ENCODE results near the gene MARCKSL1.

The MARCKSL1 gene

GRCh38 chr1:32346532-32347157 is 10.6 kb upstream of the MARCKSL1 start:
- TF ChIP-seq POLR2A (IDR thresholded peaks at IDR 0.05; ENCODE audit: low read length) (no peak), GATA1 (IDR thresholded peaks at IDR 0.05; ENCODE audit: low read depth, low read length) (no peak)
- DNase-seq, result no peak

DNA sequence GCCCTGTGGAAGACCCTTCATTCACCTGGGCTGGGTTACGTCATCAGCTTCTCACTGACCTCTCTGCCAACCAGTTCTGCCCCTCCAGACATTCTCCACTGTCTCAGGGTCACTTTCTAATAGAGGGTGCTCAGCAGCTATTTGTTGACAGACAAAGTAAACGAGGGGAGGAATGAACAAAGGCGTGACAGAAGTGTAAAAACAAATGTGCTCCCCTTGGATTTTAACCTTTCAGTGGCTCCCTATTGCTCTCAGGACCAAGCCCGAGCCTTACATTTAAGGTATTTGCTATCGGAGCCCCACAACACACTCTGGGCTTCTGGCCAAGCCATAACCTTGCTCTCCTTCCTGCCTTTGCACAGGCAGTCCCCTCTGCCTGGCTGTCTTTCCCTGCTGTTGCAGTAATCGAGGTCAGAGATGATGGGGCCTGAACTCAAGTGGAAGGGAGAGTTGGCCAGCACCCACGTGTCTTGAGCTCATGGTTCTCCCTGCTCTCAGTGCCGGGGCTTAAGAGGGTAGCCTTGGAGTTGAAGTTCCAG is 9.3 kb upstream of the MARCKSL1 start:
- no peak for TF ChIP-seq GATA1 (IDR thresholded peaks at IDR 0.05; ENCODE audit: low read depth, low read length)
- TF ChIP-seq POLR2A (IDR thresholded peaks at IDR 0.05; ENCODE audit: low read length), result no peak
- peak in 1 of 2 experiments; percentile 20 for DNase-seq

GRCh38 chr1:32342704-32343103 is 6.7 kb upstream of the MARCKSL1 start:
- DNase-seq, result no peak
- TF ChIP-seq POLR2A (IDR thresholded peaks at IDR 0.05; ENCODE audit: low read length), result no peak
- TF ChIP-seq GATA1 (IDR thresholded peaks at IDR 0.05; ENCODE audit: low read depth, low read length), result no peak

DNA sequence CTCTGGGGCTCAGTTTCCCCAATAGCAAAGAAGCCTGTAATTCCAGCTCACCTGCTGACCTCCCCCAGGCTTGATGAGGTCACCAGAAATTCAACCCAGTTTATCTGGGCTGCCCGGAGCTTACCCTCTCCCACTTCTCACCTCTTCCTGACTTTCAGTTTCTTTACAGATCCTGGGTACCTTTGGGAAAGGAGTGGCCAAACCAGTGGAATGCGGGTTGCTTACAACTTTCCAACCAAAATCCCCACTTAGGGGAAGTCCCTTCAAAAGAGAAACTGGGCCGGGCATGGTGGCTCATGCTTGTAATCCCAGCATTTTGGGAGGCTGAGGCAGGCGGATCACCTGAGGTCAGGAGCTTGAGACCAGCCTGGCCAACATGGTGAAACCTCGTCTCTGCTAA is 5.9 kb upstream of the MARCKSL1 start:
- TF ChIP-seq GATA1 (IDR thresholded peaks at IDR 0.05; ENCODE audit: low read depth, low read length) (no peak), POLR2A (IDR thresholded peaks at IDR 0.05; ENCODE audit: low read length) (no peak)
- no peak for DNase-seq

GRCh38 chr1:32341186-32341757 is 5.2 kb upstream of the MARCKSL1 start:
- TF ChIP-seq POLR2A (IDR thresholded peaks at IDR 0.05; ENCODE audit: low read length), result no peak
- TF ChIP-seq GATA1 (IDR thresholded peaks at IDR 0.05; ENCODE audit: low read depth, low read length), result no peak
- no peak for DNase-seq

DNA sequence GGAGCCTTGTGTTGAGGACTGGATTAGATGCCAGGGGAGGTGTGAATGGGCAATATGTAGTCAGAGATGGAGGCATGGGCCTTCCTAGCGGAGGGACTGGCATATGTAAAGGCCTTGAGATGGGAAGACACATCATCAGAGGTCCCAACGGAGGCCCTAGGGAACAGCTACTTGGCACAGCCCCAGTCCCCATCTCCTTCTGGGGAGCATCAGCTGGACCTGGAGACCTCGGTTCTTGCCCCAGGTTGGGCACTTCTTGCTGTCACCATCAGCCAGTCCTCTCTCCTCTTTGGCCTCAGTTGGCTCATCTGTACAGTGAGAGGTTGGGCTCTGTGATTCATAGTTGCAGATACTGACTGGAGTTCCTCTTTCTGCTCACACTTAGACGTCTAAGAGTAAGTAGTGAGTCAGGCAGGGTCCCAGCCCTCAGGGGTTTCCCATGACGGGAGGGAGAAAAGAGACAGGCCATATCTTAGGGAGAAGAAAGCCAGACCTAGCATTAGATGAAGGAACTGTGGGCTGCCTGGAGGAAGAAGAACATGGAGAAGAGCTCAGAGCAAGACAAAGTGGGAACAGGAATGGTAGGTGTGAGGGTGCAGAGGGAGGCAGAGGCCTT is 3.4 kb upstream of the MARCKSL1 start:
- DNase-seq, result no peak

GRCh38 chr1:32338637-32339145 is 2.7 kb upstream of the MARCKSL1 start:
- DNase-seq, result no peak
- TF ChIP-seq POLR2A (IDR thresholded peaks at IDR 0.05; ENCODE audit: low read length), result no peak

More for the DNA sequence above, 3.4 kb upstream of the MARCKSL1 start:
- TF ChIP-seq GATA1 (IDR thresholded peaks at IDR 0.05; ENCODE audit: low read depth, low read length), result no peak
- no peak for TF ChIP-seq POLR2A (IDR thresholded peaks at IDR 0.05; ENCODE audit: low read length)

DNA sequence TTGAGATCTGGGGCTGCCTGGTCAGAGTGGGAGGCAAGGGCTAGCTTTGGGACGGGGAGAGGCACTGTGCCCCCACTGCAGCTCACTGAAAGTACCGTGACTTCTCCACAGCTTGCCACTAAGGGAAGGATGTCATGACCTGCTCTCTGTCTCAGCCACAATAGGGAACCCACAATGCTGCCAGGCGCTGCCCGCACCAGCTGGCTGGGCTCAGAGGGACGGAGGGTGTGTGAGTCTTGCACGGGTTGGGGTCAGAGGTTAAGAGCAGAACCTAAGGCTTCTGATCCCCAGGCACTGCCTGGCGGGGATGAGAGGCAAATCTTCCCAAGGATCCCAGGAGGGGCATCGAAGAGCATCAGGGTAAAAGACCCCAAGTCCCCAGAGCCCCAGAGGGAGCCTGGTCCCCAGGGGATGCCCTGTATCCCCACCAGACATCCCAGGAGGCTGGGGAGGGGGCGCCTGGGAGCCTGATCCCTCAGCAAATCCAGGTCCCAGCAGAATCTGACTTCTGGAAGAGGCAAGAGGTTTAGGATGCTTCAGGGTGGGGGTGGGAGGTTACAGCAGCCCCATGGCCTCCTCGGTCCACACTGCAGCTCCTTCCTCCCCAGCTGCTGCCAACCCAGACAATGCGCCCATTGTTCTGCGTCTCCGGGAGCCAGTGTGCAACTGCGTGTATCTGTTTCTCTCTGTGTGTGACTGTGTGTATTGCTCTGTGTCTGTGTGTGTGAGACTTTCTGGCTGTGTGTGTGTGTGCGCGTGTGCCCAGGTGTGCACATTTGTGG is 2.0 kb upstream of the MARCKSL1 start:
- DNase-seq, result no peak

GRCh38 chr1:32336963-32337675 is 1.1 kb upstream of the MARCKSL1 start:
- TF ChIP-seq GATA1 (IDR thresholded peaks at IDR 0.05; ENCODE audit: low read depth, low read length) (no peak), POLR2A (IDR thresholded peaks at IDR 0.05; ENCODE audit: low read length) (no peak)
- DNase-seq, result peak in 1 of 2 experiments; percentile 24

More for the DNA sequence above, 2.0 kb upstream of the MARCKSL1 start:
- TF ChIP-seq POLR2A (IDR thresholded peaks at IDR 0.05; ENCODE audit: low read length) (no peak), GATA1 (IDR thresholded peaks at IDR 0.05; ENCODE audit: low read depth, low read length) (no peak)

GRCh38 chr1:32336591-32336932 is 529 bp upstream of the MARCKSL1 start:
- TF ChIP-seq GATA1 (IDR thresholded peaks at IDR 0.05; ENCODE audit: low read depth, low read length) (no peak), POLR2A (IDR thresholded peaks at IDR 0.05; ENCODE audit: low read length) (no peak)
- DNase-seq, result peak in 1 of 2 experiments; percentile 38

DNA sequence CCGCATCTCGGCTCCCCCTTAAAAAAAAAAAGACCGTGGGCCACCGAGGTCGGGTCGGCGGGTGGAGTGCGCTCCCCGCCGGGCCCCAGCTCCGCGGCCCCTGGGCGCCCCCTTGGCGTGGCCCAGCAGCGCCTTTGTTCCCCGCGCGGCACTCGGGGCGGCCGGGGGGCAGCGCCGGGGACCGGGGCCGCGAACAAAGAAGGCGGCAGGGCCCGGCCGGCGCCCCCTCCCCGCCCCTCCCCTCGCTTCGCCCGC is 571 bp downstream of the MARCKSL1 start:
- no peak for TF ChIP-seq GATA1 (IDR thresholded peaks at IDR 0.05; ENCODE audit: low read depth, low read length)
- no peak for TF ChIP-seq POLR2A (IDR thresholded peaks at IDR 0.05; ENCODE audit: low read length)
- DNase-seq, result peak in 1 of 2 experiments; percentile 46

- DNase-seq, result peak; percentile 63 to 71
- TF ChIP-seq POLR2A (IDR thresholded peaks at IDR 0.05; ENCODE audit: low read length) (no peak), GATA1 (IDR thresholded peaks at IDR 0.05; ENCODE audit: low read depth, low read length) (no peak)
These were observed 1.0 kb downstream of the MARCKSL1 start for GRCh38 chr1:32334864-32335534.

- TF ChIP-seq POLR2A (IDR thresholded peaks at IDR 0.05; ENCODE audit: low read length) (no peak), GATA1 (IDR thresholded peaks at IDR 0.05; ENCODE audit: low read depth, low read length) (no peak)
- DNase-seq, result no peak
These were observed 1.7 kb downstream of the MARCKSL1 start for GRCh38 chr1:32334274-32334861.

Measured in erythroblast (primary cell).